Mucosa of descending colon (tissue), 3 donors: ENCODE measurements around the gene DDAH2. TPM values are rescaled to one million over a fixed set of nuclear protein-coding genes. Genes with fewer than 3 reads are reported as not detected.
A peak's percentile ranks its signal among the peaks of the same experiment; 100 is the strongest.
"Not testable (repeated sequence)": the region's sequence is repeated elsewhere in the genome, so short reads cannot be mapped to it uniquely, and the experiment has no call there.

Source experiments
- ATAC-seq: fragments of 200-7000 bp; cut with Tn5 transposase; one replicate; pipeline ENCODE4 v1.9.1; 2020; ENCODE audit warnings: mild to moderate bottlenecking, moderate library complexity
- DNase-seq, 3 donors: peaks; one replicate each; pipeline ENCODE4 v3.0.0-alpha.2; 2020
- H3K36me3 ChIP-seq: fragments of 200-600 bp; one replicate; pipeline ENCODE4 v1.8.0; 2021; ENCODE audit warnings: low read depth, mild to moderate bottlenecking
- H3K4me1 ChIP-seq: fragments of 200-600 bp; one replicate; pipeline ENCODE4 v1.8.0; 2021; ENCODE audit warnings: low read depth, mild to moderate bottlenecking
- H3K4me3 ChIP-seq: fragments of 200-600 bp; one replicate; pipeline ENCODE4 v1.8.0; 2021; ENCODE audit warnings: mild to moderate bottlenecking
- H3K9me3 ChIP-seq: fragments of 200-600 bp; one replicate; pipeline ENCODE4 v1.8.0; 2021; ENCODE audit warnings: mild to moderate bottlenecking
- CTCF ChIP-seq: fragments of 200-600 bp; IDR thresholded peaks from one replicate; pipeline ENCODE4 v1.8.0; 2022; ENCODE audit warnings: antibody characterized with exemption, mild to moderate bottlenecking
- intact Hi-C, 2 donors: fragments of 100-400 bp; cut with DNase I in 1 of 2; cut with micrococcal nuclease in 1 of 2; formaldehyde crosslinking; loops; one replicate each; pipeline versions ENCODE4 v1.11.0 to v1.11.1; 2022; cut with DNase I, micrococcal nuclease
- total RNA-seq, 3 donors: library from RNA; stranded (reverse); fragmentation: NEBNext Ultra II Directional in 2 of 3; extraction: Animal tissue kit (Norgen Biotek cat#: 25700) in 2 of 3; gene quantifications; one replicate each; pipeline versions ENCODE4 v1.2.1 to v1.2.4, GENCODE V29; 2021 to 2023
- donor health status: DM: no; HTN: no; CAD: no; lungs with moderate emphysema.
- donor health status: DM: no; HTN: no; CAD: no.
- donor health status: DM: no; HTN: yes; CAD: no.

DDAH2 gene
- total RNA-seq, 3 donors from 2014 or later = 56.1 to 152 (median 99.5) TPM

GRCh38 chr6:31713465-31713864 is 15.6 kb downstream of the DDAH2 start:
- no peak for ATAC-seq
- Histone ChIP-seq H3K4me1 (peaks cover 25% of the 10 kb centered on the region), H3K9me3 (no peaks in the 10 kb centered on the region), H3K4me3 (no peak overlapping the region), H3K36me3 (no peaks in the 10 kb centered on the region)
- intact Hi-C loops = no loop called here
- no peak for DNase-seq
- TF ChIP-seq CTCF = no peak

GRCh38 chr6:31712296-31712695 is 16.8 kb downstream of the DDAH2 start:
- Histone ChIP-seq H3K36me3 (no peaks in the 10 kb centered on the region), H3K9me3 (no peaks in the 10 kb centered on the region), H3K4me1 (peaks cover 17% of the 10 kb centered on the region), H3K4me3 (no peak overlapping the region)
- ATAC-seq (peak; percentile 63), DNase-seq (peak in 1 of 3 donors; percentile 47)
- no peak for TF ChIP-seq CTCF
- intact Hi-C loops = no loop called here

- Histone ChIP-seq H3K9me3 (no peaks in the 10 kb centered on the region), H3K36me3 (no peaks in the 10 kb centered on the region), H3K4me1 (peaks cover 17% of the 10 kb centered on the region), H3K4me3 (no peak overlapping the region)
- intact Hi-C loops = no loop called here
- DNase-seq (peak in 2 of 3 donors; percentile 65 to 66), ATAC-seq (peak; percentile 83)
- no peak for TF ChIP-seq CTCF
These were observed 17.9 kb downstream of the DDAH2 start for GRCh38 chr6:31711233-31711632.

- Histone ChIP-seq H3K9me3 (no peaks in the 10 kb centered on the region), H3K36me3 (no peaks in the 10 kb centered on the region), H3K4me3 (no peak overlapping the region), H3K4me1 (peaks cover 17% of the 10 kb centered on the region)
- ATAC-seq (peak; percentile 5), DNase-seq (no peak)
- TF ChIP-seq CTCF = no peak
- intact Hi-C loops = no loop called here
These were observed 18.4 kb downstream of the DDAH2 start for GRCh38 chr6:31710523-31711219.

GRCh38 chr6:31709157-31709556 is 19.9 kb downstream of the DDAH2 start:
- DNase-seq, H3K36me3 ChIP-seq, intact Hi-C loops, H3K4me3 ChIP-seq, H3K9me3 ChIP-seq, ATAC-seq: not testable (repeated sequence)
- peaks cover 13% of the 10 kb centered on the region for H3K4me1 ChIP-seq

- Histone ChIP-seq H3K4me3 (no peak overlapping the region), H3K9me3 (no peaks in the 10 kb centered on the region), H3K4me1 (peaks cover 12% of the 10 kb centered on the region), H3K36me3 (no peaks in the 10 kb centered on the region)
- intact Hi-C loops = no loop called here
- no peak for TF ChIP-seq CTCF
- ATAC-seq (no peak), DNase-seq (no peak)
These were observed 20.9 kb downstream of the DDAH2 start for GRCh38 chr6:31708224-31708623.
